Fibroblast of gingiva (primary cell): ENCODE results near the gene PRL.

ENCODE experiments used
- DNase-seq: peaks from one replicate; pipeline ENCODE4 v3.0.0-alpha.2; 2011; ENCODE audit warnings: low read depth

Gene PRL

DNA sequence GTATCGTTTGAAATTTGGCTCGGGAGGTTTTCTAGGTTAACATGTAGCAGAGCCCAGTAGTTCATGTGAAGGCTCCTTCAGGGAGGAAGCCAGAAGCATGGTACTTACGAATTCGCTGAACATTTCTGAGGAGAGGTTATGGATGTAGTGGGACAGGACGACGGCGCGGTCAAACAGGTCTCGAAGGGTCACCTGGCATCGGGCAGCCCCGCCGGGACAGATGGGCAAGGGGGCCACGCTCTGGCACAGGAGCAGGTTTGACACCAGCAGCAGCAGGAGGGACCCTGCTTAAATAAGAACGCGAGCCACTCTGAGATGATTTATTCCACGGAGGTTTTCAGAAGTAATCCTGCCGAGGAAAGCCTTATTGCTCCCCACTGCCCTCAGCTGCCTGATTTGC is 2.5 kb downstream of the PRL start:
- DNase-seq: no peak

DNA sequence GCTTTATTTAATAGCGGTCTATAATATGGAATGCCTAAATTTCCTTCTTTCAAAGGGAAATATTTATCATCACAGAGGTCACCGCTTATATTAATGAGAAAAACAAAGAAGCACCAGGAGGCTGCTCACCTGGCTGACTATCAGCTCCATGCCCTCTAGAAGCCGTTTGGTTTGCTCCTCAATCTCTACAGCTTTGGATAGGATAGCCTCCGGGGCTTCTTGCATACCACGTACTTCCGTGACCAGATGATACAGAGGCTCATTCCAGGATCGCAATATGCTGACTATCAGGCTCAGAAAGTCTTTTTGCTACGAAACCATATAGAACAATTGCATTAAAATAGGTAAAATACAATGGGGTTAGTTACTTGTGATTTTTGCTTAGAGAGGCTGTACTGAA is 6.8 kb downstream of the PRL start:
- no peak for DNase-seq

DNA sequence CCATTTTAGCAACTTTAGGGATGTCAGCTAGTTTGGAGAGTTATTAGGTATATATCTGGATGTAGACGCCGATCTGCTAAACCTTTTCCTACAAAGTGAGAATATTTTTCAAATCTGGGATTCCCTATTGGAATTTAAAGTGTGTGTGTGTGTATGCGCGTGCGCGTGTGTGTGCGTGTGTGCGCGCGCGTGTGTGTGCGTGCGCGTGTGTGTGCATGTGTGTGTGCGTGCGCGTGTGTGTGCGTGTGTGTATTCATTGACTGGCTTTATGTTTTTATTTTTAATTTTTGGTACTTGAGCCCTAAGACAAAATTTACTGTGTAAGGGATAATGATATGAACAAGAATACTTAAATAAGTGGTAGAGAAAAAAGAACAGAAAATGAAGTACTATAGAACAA is 8.1 kb downstream of the PRL start:
- no peak for DNase-seq

DNA sequence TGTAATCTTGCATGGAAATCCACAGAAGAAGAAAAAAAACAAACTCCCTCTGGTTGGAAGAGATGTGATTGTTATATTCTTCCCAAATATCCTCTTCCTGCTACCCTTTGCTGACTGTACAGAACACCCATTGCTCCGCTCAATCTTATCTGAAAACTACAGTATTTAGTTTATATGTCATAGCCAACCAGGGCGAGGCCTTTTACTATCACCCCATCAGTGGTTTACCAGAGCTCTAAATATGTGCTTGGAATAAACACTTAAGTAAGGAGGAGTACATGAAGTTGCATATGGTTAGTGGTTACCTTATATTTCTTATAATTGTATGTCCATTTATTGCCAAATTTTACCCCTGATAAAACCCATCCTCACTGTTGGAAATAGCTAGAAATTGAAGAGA is 12.2 kb downstream of the PRL start:
- no peak for DNase-seq

DNA sequence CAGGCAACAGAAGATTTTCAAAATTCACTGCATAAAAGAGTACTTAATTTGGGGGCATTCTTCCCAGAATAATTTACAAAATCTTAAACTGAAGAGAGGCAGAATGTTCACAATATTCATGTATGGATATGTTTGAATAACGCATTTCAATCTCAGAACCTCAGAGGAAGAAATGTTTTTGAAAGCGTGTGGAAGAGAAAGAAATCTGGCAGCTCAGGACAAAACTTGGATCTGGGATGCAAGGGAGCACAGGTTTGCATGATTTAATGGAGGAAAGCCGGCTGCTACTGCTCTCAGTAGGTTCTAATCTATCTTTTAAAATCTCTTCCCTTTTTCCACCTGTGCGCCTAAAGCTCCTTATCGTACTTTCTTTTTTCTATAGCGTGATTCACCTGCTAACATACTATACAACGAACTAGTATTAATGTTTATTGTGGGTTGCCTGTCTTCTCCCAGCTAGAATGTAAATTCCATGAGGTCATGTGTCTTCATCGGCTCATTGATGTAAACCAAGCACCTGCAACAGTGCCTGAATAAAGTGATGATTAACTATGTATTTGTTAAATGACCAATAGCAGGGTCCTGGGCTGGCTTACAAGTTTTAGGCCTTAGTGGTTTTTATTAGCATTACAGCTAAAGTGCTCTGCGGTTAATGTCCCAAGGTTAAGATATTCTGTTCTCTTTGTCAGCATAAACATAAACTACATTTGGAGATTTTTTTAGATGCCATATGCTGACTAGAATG is 15.3 kb downstream of the PRL start:
- no peak for DNase-seq

DNA sequence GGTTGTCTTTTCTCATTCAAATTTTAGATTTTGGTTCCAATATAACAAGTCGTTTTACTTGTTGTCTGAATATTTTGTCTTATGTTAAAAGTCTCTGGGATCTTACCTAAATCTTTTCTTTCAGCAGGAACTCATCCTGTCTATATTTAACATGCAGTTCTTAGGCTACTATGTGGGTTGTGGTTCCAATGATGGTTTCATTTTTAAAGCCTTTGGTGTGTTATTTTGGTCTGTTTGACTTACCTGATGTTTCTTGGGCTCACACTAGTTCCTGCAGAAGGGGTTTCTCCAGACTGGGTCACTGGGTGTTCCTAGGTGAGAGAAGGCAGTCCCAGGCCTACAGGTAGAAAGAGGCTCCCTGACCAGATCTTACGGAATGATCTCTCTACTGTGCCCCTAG is 17.4 kb downstream of the PRL start:
- DNase-seq: no peak

DNA sequence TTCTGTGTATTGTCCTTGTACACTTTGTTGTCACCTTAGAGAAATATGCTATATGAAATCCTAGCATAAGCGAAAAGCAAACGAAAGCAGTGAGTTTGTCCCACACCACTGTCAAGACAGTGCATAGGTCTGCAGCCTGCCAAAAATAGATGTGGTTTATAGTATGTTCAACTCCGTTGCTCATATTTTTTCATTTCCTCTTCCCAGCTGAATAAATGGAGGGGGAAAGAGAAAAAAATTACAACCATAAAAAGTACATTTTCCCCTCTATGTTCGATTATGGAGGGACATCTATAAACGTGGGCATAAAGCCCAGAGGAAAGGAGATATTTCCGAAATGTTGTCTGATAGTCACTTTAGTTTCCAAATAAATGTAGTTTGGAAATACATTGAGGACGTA is 25.8 kb downstream of the PRL start:
- DNase-seq: no peak

DNA sequence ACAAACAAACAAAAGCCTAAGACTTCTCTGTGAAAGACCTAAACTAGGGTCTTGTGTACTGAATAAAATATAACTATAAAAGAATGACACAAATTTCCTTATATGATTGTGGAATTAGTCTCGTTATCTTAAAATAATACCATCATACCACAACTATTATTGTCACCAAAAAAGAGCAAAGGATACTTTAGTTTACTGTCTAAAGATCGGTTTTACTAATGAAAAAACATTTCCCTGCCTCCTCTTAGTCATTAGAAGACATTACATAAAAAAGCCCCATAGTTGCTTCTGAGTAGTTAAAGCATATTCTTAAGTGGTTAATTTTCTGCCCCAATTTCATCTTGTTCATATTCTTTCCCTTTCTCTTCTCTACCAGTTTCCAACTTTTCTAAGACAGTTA is 33.1 kb downstream of the PRL start:
- DNase-seq: no peak

DNA sequence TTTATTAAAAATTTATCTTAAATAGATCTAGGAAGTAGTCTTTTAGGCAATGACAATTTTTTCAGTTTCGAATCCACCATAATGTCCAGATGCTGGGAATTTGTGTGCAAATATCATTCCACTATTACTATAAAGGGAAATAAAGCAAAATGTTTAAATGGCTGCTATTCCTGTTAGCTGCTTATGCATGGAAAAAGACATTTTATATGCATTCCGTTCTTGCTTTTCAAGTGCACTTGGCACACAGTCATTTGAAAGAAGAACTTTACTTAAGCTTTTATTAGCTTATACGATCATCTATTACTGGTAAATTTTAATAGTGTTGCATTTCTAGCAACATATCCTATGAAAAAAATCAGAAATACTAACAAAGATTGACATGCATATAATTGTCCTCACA is 42.0 kb downstream of the PRL start:
- DNase-seq: no peak

DNA sequence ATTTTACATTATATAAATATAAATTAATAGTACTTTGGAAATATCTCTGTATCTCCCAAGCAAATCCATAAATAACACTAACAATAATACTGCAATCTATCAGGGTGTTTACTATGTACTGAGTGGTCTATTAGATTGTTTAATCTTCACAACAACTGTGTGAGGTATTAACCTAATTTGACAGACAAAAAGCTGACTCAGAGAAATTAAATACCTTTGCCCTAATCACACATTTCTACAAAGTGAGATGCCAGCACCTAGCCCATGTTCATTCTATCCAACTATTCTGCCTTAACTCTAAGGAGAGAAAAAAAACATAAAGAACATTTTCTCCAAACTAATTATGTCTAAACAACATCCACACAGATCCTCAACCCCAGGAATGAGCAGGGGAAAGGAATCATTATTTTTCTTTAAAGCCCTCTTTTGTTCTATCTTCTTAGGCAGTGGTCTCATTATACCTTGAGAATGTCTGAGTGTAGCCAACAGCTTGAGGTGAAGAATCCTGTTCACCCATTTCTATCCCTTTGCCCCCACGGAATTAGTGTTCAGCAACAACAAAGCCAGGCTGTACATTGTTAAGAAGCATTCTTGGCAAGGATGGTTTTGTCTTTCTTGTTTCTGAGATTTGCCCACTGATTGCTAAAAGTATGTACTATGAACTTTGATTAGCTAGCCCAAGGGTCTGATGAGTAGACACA is 42.7 kb downstream of the PRL start:
- DNase-seq: no peak

DNA sequence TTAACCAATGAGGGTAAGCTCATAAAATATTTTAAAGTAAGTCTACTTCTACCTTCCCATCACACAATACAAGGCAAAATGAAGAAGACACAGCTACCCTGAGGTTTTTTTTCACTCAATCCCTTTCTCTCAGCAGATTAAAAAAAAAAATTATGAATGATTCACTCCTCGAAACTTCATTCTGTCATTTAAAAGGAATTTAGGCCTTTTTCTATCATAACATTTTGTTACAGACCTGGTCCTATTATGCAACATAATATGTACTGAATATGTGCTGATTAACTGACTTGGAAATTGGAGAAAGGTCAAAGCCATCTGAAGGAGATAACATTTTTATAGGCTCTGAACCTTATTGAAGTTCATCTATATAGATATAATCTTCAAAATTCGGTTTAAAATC is 45.5 kb downstream of the PRL start:
- DNase-seq: peak; percentile 41

DNA sequence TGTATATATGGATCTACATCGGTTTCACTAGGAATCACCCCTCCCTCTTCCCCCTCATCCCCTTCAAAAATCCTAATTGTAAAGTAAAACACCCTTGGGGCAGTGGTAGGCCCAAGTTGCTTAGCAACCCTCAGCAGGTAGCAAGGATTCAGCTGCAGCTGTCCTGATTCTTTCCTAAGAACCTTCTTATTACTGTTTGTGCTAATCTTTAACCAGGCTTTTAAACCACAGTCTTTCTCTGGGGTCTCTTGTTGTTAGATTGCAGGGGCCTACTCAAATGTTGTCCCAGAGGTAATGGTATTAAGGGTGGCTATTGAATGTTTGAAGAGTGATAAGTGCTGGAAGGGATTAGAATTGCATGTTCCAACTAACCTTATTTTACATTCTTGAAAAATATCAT is 46.4 kb downstream of the PRL start:
- no peak for DNase-seq

DNA sequence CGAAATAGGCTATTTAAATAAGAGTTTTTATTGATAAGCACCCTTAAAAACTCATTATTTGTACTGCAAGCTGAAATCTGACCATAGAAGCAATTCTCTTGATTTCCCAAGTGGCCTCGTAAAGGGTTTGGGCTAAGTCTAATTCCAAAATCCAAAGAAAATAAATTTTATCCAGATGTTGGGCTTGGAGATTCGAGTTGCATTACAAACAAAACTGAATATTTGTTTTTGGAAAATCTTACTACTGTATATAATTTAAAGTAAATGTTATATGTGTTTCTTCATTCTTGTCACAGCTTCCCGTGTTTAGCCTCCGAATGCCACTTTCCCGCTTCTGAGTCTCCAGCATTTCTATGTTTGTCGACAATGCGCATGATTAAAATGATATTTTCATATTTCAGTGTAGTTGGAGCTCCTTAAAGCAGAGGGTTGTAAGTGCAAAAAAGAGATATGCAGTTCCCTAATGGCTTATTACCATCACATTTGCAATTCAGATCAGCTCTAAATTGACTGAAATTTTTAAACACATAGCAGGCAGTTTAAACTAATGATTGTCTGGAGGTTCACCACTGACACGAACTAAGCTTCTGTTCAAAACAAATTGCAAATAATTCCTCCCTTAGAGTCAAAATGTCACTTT is 47.0 kb downstream of the PRL start:
- peak; percentile 53 for DNase-seq

DNA sequence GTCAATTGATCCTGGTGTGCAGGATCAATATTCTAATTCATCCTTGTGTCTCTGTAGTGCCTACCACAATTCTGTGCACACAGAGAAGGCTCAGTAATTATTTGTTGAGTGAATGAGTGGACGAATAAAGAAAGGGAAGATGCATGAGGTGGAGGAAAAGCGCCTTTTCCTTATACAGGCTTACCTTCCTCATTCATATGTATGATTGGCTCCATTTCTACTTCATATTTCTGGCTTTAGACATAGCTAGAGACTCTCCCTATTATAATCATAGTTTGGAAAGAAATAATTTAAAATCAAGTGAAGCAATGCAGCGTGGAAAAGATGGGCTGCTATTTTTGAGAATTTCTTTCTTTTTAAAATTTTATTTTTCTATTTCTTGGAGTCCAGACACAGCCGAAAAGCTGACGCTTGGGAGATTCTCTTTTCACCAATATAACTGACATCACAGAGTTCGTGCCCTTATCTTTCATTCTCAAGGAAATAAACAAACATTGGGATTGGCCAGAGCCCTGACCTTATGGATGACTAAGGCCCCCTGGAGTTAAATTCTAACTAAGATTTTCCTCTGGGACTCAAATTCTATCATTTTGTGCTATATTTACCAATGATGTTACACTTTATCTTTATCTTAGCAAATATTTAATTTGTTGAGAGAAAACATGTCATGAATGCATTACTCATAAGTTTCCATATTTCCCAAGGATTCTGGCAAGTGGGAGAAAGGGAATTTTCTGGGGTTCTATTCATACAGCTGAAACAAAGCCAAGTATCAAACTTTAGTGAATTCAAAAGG is 48.1 kb downstream of the PRL start:
- DNase-seq: peak; percentile 67

DNA sequence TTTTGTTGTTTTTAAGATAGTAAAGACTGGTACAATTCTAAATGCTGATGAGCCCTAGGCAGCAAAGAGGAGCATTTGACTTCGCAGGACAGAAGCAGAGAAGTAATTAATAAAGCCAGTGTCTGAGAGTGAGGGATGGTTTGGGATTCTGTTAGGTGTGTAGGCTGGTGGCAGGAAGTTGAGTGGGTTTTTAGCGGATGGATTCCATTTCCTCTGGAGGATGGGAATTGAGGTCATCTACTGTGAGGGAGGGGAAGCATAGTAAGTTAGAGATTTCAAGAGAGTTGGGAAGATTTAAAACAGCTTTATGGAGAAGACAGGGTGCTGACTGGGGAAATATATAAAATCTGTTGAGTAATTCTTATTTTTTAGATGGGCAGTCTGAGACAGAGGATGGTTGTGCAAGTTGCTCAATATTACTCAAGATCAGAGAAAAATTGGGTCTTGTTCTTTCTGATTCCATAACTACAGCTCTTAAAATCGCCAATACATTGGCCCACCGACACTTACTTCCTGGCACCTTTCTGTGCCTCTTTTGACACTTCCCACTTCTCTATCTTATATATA is 48.8 kb downstream of the PRL start:
- peak; percentile 29 for DNase-seq

DNA sequence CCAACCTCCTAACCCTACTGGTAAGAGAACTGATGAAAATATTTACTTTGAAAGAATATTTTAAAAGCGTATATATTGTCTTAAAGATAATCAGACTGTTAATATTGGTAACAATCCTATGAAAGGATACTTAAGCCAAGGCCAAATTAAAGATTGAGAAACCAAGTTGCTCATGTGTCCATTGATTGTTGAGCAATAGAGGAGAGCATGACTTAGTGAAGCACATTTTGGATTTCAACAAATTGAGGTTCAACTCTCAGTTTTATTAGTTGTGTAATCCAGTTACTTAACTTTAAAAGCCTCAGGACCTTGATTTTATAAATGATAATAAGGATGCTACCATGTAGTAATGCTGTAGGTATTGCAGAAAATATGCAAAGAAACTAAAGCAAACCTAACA is 56.8 kb downstream of the PRL start:
- DNase-seq: peak; percentile 12

DNA sequence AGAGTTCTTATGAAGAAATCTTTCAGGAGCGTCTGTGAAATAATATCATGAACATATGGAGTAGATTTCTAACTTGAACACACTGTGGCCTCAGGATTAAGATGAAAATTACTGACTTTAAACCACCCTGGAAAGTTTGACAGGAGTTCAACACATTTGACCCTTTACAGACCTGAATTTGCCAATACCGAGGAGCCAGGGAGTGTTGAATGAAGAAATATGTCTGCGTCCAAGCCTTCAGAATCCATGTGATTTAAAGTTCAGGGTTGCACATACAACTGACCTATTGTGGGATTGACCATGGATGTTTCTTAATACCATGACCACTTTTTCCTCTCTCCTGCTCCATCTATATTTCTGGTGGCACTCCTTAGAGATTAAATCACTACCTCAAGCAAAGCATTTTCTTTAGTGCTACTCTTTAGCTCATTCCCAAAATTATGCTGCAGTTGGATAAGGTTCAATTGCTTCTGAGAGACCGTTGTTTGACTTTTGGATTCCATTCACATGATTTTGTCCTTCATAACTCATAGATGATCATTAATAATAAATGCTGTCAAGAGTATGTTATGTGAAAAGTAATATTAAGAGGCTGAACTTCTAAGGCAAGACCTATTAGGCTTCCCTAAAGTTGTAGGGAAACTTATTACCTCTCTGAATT is 57.4 kb downstream of the PRL start:
- DNase-seq: peak; percentile 55

DNA sequence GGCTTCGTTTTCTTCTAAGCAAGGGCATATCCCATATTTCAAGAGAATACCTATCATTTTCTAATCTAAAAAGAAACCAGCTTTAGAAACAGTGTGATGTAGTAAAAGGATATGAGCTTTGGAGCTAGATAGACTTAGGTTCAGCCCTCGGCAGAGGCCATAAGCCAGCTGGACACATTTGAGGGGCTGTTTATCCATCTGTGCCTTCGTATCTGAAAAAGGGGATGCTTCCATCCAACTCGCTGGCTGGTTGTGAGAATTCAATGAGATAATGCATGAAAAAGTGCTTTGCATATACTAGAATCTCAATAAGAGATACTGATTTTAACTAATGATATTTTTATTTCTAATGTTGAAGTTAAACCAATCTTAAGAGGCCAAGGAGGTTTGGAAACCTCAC is 58.0 kb downstream of the PRL start:
- DNase-seq: no peak

DNA sequence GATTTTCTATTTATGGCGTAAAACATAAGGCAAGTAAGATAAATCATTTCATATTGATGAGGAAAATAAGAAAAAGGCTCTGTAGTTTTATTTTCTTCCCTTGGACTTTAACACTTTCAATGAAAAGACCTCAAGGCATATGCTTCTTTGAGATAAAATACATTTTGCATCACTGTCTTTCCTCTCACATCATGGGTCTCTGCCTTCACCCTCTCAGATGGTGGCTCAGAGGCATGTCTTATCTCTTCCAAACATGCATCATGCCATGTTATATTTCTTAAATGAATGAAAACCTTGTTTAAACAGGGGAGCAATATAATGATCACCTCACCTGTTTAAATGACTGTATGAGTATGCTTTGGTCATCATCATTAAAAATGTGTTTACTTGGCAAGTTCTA is 59.3 kb downstream of the PRL start:
- no peak for DNase-seq
